Testis (tissue), 3 donors: ENCODE measurements around the gene LTA4H. TPM values are rescaled to one million over a fixed set of nuclear protein-coding genes. Genes with fewer than 3 reads are reported as not detected.

Source experiments
- DNase-seq: peaks from one replicate; pipeline ENCODE4 v3.0.0-alpha.2; 2019
- H3K27ac ChIP-seq, 2 donors: fragments of 200-600 bp; sonication (generic); one replicate each; pipeline ENCODE4 v1.5.1; 2019
- H3K27me3 ChIP-seq: fragments of 200-600 bp; sonication (generic); one replicate; pipeline ENCODE4 v1.5.1; 2019
- H3K36me3 ChIP-seq: fragments of 200-600 bp; sonication (generic); one replicate; pipeline ENCODE4 v1.5.1; 2017; ENCODE audit warnings: low read depth; ENCODE audit errors: missing control alignments
- H3K4me1 ChIP-seq: fragments of 200-600 bp; sonication (generic); one replicate; pipeline ENCODE4 v1.5.1; 2019
- H3K4me3 ChIP-seq, 2 donors: fragments of 200-600 bp; sonication (generic); one replicate each; pipeline ENCODE4 v1.5.1; 2017 to 2019
- H3K9me3 ChIP-seq: fragments of 200-600 bp; sonication (generic); one replicate; pipeline ENCODE4 v1.5.1; 2017
- CTCF ChIP-seq, 3 experiments: fragments of 450-650 bp in 2 of 3; fragments of 200-600 bp in 1 of 3; sonication (generic) in 1 of 3; IDR thresholded peaks; one replicate each; pipeline ENCODE4 v1.5.1; 2016 to 2019; ENCODE audit warnings: antibody characterized with exemption in 3 of 3, mild to moderate bottlenecking in 2 of 3, moderate library complexity in 1 of 3
- POLR2A ChIP-seq: fragments of 450-650 bp; IDR thresholded peaks from one replicate; pipeline ENCODE4 v1.6.1; 2017; ENCODE audit warnings: antibody characterized with exemption, mild to moderate bottlenecking, moderate library complexity
- WGBS, 2 donors: methylation state at CpG; one replicate each; pipeline ENCODE4 v1.1.5; 2018; 5-methylcytosine and 5-hydroxymethylcytosine counted together
- intact Hi-C: fragments of 100-400 bp; cut with DNase I; formaldehyde crosslinking; loops from one replicate; pipeline ENCODE4 v1.15.1; 2023; ENCODE audit warnings: low total_unique reads
- polyA plus RNA-seq: library from polyadenylated mRNA; stranded (reverse); fragments of 350-450 nt; fragmentation: Illumina TruSeq; extraction: RNeasy Lipid Tissue Mini Kit (QIAGEN cat#74804); gene quantifications from one replicate; pipeline ENCODE4 v1.2.3, GENCODE V29; 2014; ENCODE audit warnings: low read depth, low replicate concordance; ENCODE audit not compliant: insufficient read depth
- total RNA-seq, 2 donors: library from RNA; depleted of rRNA; stranded (reverse); fragments of >200 nt; gene quantifications; one replicate each; pipeline ENCODE4 v1.2.3, GENCODE V29; 2016

The LTA4H gene
- total and polyA plus RNA-seq, 3 donors from 2014 or later, result 41.5 to 62.5 (median 44.4) TPM

DNA sequence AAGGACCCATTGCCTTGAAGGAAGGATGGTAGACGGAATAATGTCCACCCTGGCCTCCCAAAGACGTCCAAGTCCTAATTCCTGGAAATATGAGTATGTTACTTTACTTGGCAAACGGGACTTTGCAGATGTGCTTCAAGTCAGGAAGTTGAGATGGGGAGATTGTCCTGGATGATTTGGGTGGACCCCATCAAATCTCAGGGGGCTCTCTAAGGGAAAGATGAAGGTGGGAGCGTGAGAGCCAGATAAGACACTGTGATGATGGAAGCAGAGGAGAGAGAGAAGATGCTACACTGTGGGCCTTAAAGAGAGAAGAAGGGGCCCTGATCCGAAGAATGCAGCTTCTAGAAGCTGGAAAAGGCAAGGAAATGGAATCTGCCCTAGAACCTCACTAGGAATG is 29.6 kb upstream of the LTA4H start:
- Histone ChIP-seq H3K9me3 (no peaks in the 10 kb centered on the region), H3K27me3 (no peaks in the 10 kb centered on the region), H3K36me3 (no peaks in the 10 kb centered on the region), H3K4me1 (no peaks in the 10 kb centered on the region), H3K4me3 (no peak overlapping the region), H3K27ac (no peak overlapping the region)
- no peak for DNase-seq
- TF ChIP-seq CTCF (IDR thresholded peaks at IDR 0.05) (no peak), POLR2A (no peak)
- intact Hi-C loops, result loop anchor here (10.0 kb wide), 2 partner anchors 150 to 450 kb away; no protein-coding TSS in a partner anchor
- WGBS, 2 donors, result 88 to 89% methylated on average over 5 of the region's 5 CpGs

DNA sequence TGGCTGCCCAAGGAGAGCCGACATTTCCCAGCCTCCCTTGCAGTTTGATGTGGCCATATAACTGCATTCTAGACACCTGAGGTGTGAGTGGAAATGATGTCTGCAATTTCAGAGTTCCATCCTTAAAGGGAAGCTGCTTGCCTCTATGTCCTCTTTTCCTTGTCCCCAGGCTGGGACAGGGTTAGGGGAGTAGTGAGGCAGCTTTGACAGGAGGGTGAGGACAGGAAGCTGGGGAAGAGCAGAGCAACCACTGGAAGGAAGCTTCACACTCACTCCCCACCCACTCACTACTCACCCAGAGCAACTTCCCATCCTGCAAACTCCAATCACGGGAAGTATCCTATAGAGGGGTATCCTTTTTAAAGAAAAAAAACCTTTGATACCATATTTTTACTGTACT is 28.9 kb upstream of the LTA4H start:
- Histone ChIP-seq H3K4me3 (no peak overlapping the region), H3K27me3 (no peaks in the 10 kb centered on the region), H3K4me1 (no peaks in the 10 kb centered on the region), H3K36me3 (no peaks in the 10 kb centered on the region), H3K27ac (no peak overlapping the region), H3K9me3 (no peaks in the 10 kb centered on the region)
- DNase-seq, result no peak
- no peak for TF ChIP-seq CTCF (IDR thresholded peaks at IDR 0.05)
- no peak for TF ChIP-seq POLR2A
- intact Hi-C loops, result loop anchor here (10.0 kb wide), 2 partner anchors 151 to 451 kb away; no protein-coding TSS in a partner anchor
- 82 to 91% methylated on average over 2 of the region's 2 CpGs for WGBS, 2 donors

DNA sequence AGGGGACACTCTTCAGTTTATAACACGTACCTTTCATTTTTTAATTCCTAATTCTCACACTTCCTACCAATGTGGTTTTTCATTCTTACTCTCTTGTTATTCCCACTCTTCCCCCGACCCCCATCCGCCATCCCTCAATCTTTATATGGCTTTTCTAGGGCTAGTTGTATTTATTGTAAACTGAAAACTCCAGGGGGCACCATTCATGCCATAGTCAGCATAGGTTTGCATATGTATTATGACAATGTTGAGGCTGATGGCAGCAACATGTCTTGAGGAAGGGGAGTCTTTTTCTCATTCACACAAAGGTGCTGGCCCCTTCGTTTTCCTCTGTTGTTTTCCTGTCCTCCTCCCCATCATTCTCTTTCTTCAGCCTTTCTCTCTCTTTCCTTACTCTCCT is 27.7 kb upstream of the LTA4H start:
- TF ChIP-seq CTCF (IDR thresholded peaks at IDR 0.05) (no peak), POLR2A (no peak)
- 83 to 86% methylated on average over 4 of the region's 4 CpGs for WGBS, 2 donors
- Histone ChIP-seq H3K9me3 (no peaks in the 10 kb centered on the region), H3K27me3 (no peaks in the 10 kb centered on the region), H3K36me3 (no peaks in the 10 kb centered on the region), H3K4me3 (no peak overlapping the region), H3K27ac (no peak overlapping the region), H3K4me1 (no peaks in the 10 kb centered on the region)
- intact Hi-C loops, result loop anchor here (10.0 kb wide), 2 partner anchors 152 to 452 kb away; no protein-coding TSS in a partner anchor
- no peak for DNase-seq

DNA sequence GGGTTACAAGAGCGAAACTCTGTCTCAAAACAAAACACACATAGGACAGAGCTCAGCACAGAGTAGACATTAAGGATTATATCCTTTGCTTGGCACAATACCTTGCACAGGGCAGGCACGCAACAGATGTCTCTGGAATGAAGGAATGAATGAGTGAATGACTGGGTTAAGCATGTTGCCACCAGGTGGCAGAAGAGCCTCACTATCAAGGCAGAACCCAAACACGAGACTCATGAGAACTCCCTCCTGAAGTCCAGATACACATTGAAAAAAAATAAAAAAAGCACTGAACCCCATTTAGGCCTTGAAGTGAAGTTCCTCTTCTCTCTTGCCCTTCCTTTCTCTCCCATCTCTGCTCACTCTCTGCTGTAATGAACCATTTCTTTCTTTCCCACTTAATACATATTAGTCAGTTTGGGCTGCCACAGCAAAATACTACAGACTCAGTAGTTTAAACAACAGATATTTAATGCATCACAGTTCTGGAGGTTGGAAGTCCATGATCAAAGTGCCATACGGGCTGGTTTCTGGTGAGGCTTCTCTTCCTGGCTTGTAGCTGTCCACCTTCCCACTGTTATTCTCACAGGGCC is 26.6 kb upstream of the LTA4H start:
- intact Hi-C loops, result loop anchor here (10.0 kb wide), 2 partner anchors 153 to 453 kb away; no protein-coding TSS in a partner anchor
- 43 to 45% methylated on average over 4 of the region's 4 CpGs for WGBS, 2 donors
- peak; percentile 83 for DNase-seq
- Histone ChIP-seq H3K27ac (no peak overlapping the region), H3K9me3 (no peaks in the 10 kb centered on the region), H3K4me3 (no peak overlapping the region), H3K36me3 (no peaks in the 10 kb centered on the region), H3K27me3 (no peaks in the 10 kb centered on the region), H3K4me1 (no peaks in the 10 kb centered on the region)
- peak; percentile 75 to 79 (median 75) for TF ChIP-seq CTCF (IDR thresholded peaks at IDR 0.05)
- no peak for TF ChIP-seq POLR2A

DNA sequence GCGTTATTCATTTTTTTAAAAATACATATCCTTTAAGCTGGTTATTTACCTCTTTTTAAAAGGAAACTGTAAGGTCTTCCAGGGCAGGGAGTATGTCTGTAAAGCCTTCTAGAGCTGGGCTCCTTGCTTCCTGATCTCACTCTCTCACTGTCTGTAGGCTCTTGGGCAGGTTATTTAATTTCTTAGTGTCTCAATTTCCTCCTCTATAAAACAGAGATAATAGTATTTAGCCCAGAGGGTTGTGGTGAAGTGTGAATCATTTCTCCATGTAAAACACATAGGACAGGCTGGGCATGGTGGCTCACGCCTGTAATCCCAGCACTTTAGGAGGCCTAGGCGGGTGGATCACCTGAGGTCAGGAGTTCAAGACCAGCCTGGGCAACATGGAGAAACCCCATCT is 25.9 kb upstream of the LTA4H start:
- Histone ChIP-seq H3K36me3 (no peaks in the 10 kb centered on the region), H3K4me1 (no peaks in the 10 kb centered on the region), H3K27ac (no peak overlapping the region), H3K9me3 (no peaks in the 10 kb centered on the region), H3K27me3 (no peaks in the 10 kb centered on the region), H3K4me3 (no peak overlapping the region)
- no peak for DNase-seq
- intact Hi-C loops, result loop anchor here (10.0 kb wide), 2 partner anchors 153 to 453 kb away; no protein-coding TSS in a partner anchor
- 85 to 90% methylated on average over 3 of the region's 3 CpGs for WGBS, 2 donors
- no peak for TF ChIP-seq CTCF (IDR thresholded peaks at IDR 0.05)
- TF ChIP-seq POLR2A, result no peak
